H1 (cell line): Measurements from ENCODE around the gene LIAS. TPM values are rescaled to one million over a fixed set of nuclear protein-coding genes. Genes with fewer than 3 reads are reported as not detected.
"Not testable (repeated sequence)": the region's sequence is repeated elsewhere in the genome, so short reads cannot be mapped to it uniquely, and the experiment has no call there.

Source experiments
- CTCF ChIA-PET: fragments of 300-600 bp; sonication (Branson Sonifier 250); formaldehyde crosslinking; loops from one replicate; lab custom pipeline; 2021; ENCODE audit not compliant: partially characterized antibody; lab: Charles Lee
- POLR2A ChIA-PET: fragments of 300-600 bp; sonication (Branson Sonifier 250); formaldehyde crosslinking; loops from one replicate; lab custom pipeline; 2021; ENCODE audit warnings: inconsistent platforms; ENCODE audit not compliant: partially characterized antibody; lab: Charles Lee
- DNase-seq, 2 experiments: peaks; one replicate each; pipeline versions ENCODE4 v3.0.0 to v3.0.0-alpha.2; 2010 to 2022; ENCODE audit warnings: low spot score in 2 of 2, low read depth in 1 of 2, mixed read lengths in 1 of 2
- FAIRE-seq: peaks from 2 replicates; lab custom pipeline; 2011; peaks lifted over from hg19 to GRCh38; lab: Jason Lieb, UNC
- H2AFZ ChIP-seq: 2 replicates; pipeline ENCODE4 v1.8.1; 2012; ENCODE audit warnings: low read length, inconsistent platforms
- H2AK5ac ChIP-seq: 2 replicates; pipeline ENCODE4 v1.6.1; 2013; ENCODE audit warnings: low read depth, low read length
- H2BK120ac ChIP-seq: replicated peaks from 2 replicates; pipeline ENCODE3; 2013; ENCODE audit warnings: low read depth, low read length, inconsistent platforms
- H2BK12ac ChIP-seq: 2 replicates; pipeline ENCODE4 v1.6.1; 2013; ENCODE audit warnings: low read depth, low read length
- H2BK15ac ChIP-seq: 2 replicates; pipeline ENCODE4 v1.6.1; 2013; ENCODE audit warnings: low read length
- H2BK20ac ChIP-seq: 2 replicates; pipeline ENCODE4 v1.6.1; 2013; ENCODE audit warnings: low read length
- H2BK5ac ChIP-seq: 2 replicates; pipeline ENCODE4 v1.6.1; 2013; ENCODE audit warnings: low read depth, low read length
- H3K14ac ChIP-seq: 2 replicates; pipeline ENCODE4 v1.6.1; 2013; ENCODE audit warnings: inconsistent platforms; ENCODE audit not compliant: insufficient read length
- H3K18ac ChIP-seq: 2 replicates; pipeline ENCODE4 v1.6.1; 2013; ENCODE audit warnings: low read length; ENCODE audit errors: extremely low read depth
- H3K23ac ChIP-seq: 2 replicates; pipeline ENCODE4 v1.6.1; 2013; ENCODE audit warnings: inconsistent platforms; ENCODE audit not compliant: insufficient read length
- H3K23me2 ChIP-seq: 2 replicates; pipeline ENCODE4 v1.6.1; 2013; ENCODE audit warnings: low read depth, low read length
- H3K27ac ChIP-seq: 2 replicates; pipeline ENCODE4 v1.6.1; 2011; ENCODE audit warnings: low read depth, low read length, inconsistent platforms
- H3K27me3 ChIP-seq, 4 experiments: replicated peaks in 1 of 4; 1 replicate in 1 of 4; 2 replicates in 3 of 4; pipeline versions ENCODE4 v1.6.1 to v1.8.1; 2011 to 2013; ENCODE audit warnings: low read length in 3 of 4, mild to moderate bottlenecking in 3 of 4, inconsistent platforms in 2 of 4, mixed read lengths in 2 of 4, moderate library complexity in 1 of 4; ENCODE audit not compliant: control insufficient read depth in 3 of 4, insufficient read depth in 3 of 4; ENCODE audit errors: extremely low read depth in 1 of 4
- H3K36me3 ChIP-seq, 4 experiments: 2 replicates each; pipeline versions ENCODE4 v1.6.1 to v1.8.1; 2011 to 2013; ENCODE audit warnings: mild to moderate bottlenecking in 4 of 4, low read length in 3 of 4, moderate library complexity in 2 of 4, control low read depth in 1 of 4, inconsistent platforms in 1 of 4; ENCODE audit not compliant: insufficient read depth in 4 of 4, control insufficient read depth in 2 of 4
- H3K4ac ChIP-seq: replicated peaks from 2 replicates; pipeline ENCODE3; 2013; ENCODE audit warnings: low read length, low read depth, mixed read lengths, inconsistent platforms; ENCODE audit not compliant: insufficient read length
- H3K4me1 ChIP-seq, 4 experiments: replicated peaks in 1 of 4; 1 replicate in 1 of 4; 2 replicates in 3 of 4; pipeline versions ENCODE4 v1.6.1 to v1.8.1; 2011 to 2013; ENCODE audit warnings: low read length in 3 of 4, inconsistent platforms in 2 of 4, mixed read lengths in 1 of 4; ENCODE audit not compliant: insufficient read depth in 4 of 4, control insufficient read depth in 3 of 4
- H3K4me2 ChIP-seq, 2 experiments: 2 replicates each; pipeline versions ENCODE4 v1.6.1 to v1.8.1; 2011 to 2013; ENCODE audit warnings: low read depth in 2 of 2, low read length in 2 of 2, control low read depth in 1 of 2, inconsistent platforms in 1 of 2, mild to moderate bottlenecking in 1 of 2; ENCODE audit not compliant: insufficient read depth in 1 of 2
- H3K4me3 ChIP-seq, 4 experiments: fragments of 200-600, 300-600 bp in 1 of 4; sonication (generic), shearing (Covaris generic), sonication (Bioruptor Twin) in 1 of 4; 2 replicates each; pipeline versions ENCODE4 v1.5.1 to v1.8.1; 2011 to 2016; ENCODE audit warnings: low read length in 4 of 4, low read depth in 3 of 4, control low read depth in 2 of 4, inconsistent platforms in 2 of 4, mild to moderate bottlenecking in 2 of 4, mixed read lengths in 1 of 4, moderate library complexity in 1 of 4; ENCODE audit not compliant: insufficient read depth in 2 of 4; ENCODE audit errors: extremely low read depth in 1 of 4
- H3K56ac ChIP-seq: replicated peaks from 2 replicates; pipeline ENCODE3; 2013; ENCODE audit warnings: low read depth, mild to moderate bottlenecking, mixed read lengths, low read length, inconsistent platforms; ENCODE audit not compliant: insufficient read length
- H3K79me1 ChIP-seq: 2 replicates; pipeline ENCODE4 v1.6.1; 2013; ENCODE audit warnings: low read depth, low read length, control low read depth
- H3K79me2 ChIP-seq, 2 experiments: 2 replicates each; pipeline versions ENCODE4 v1.6.1 to v1.8.1; 2012 to 2013; ENCODE audit warnings: low read length in 2 of 2, mild to moderate bottlenecking in 2 of 2, inconsistent platforms in 1 of 2; ENCODE audit not compliant: insufficient read depth in 2 of 2, control insufficient read depth in 1 of 2
- H3K9ac ChIP-seq, 4 experiments: replicated peaks in 1 of 4; 1 replicate in 1 of 4; 2 replicates in 3 of 4; pipeline versions ENCODE4 v1.6.1 to v1.8.1; 2011 to 2013; ENCODE audit warnings: low read depth in 3 of 4, low read length in 3 of 4, control low read depth in 2 of 4, mild to moderate bottlenecking in 2 of 4, moderate library complexity in 2 of 4, inconsistent platforms in 1 of 4; ENCODE audit errors: extremely low read depth in 1 of 4
- H3K9me3 ChIP-seq, 2 experiments: 2 replicates each; pipeline versions ENCODE4 v1.6.1 to v1.8.1; 2012 to 2013; ENCODE audit warnings: mild to moderate bottlenecking in 2 of 2, moderate library complexity in 2 of 2, control low read depth in 1 of 2, inconsistent platforms in 1 of 2, low read depth in 1 of 2, low read length in 1 of 2, mixed read lengths in 1 of 2; ENCODE audit not compliant: insufficient read depth in 2 of 2
- H4K20me1 ChIP-seq, 2 experiments: replicated peaks in 1 of 2; 2 replicates each; pipeline versions ENCODE3 to v1.8.1; 2011 to 2013; ENCODE audit warnings: inconsistent platforms in 2 of 2, low read length in 2 of 2, mild to moderate bottlenecking in 1 of 2; ENCODE audit not compliant: insufficient read depth in 2 of 2, control insufficient read depth in 1 of 2
- H4K5ac ChIP-seq: 2 replicates; pipeline ENCODE4 v1.6.1; 2013; ENCODE audit warnings: low read length, low read depth, mixed read lengths, inconsistent platforms; ENCODE audit not compliant: insufficient read length
- H4K8ac ChIP-seq: 2 replicates; pipeline ENCODE4 v1.8.0; 2013; ENCODE audit warnings: mild to moderate bottlenecking, moderate library complexity, low read length, inconsistent platforms; ENCODE audit not compliant: insufficient read depth; ENCODE audit errors: extremely low read depth
- H4K91ac ChIP-seq: replicated peaks from 2 replicates; pipeline ENCODE3; 2013; ENCODE audit warnings: low read length, mixed read lengths, inconsistent platforms; ENCODE audit not compliant: insufficient read length
- WGBS, 2 experiments: shearing (Covaris generic) in 1 of 2; methylation state at CpG; one replicate each; pipeline versions ENCODE4 v1.1.6 to v1.1.7; 2013 to 2015; ENCODE audit warnings: low lambda C conversion rate in 2 of 2, mixed read lengths in 2 of 2, inconsistent platforms in 1 of 2, low coverage in 1 of 2, missing lambda C conversion rate in 1 of 2; ENCODE audit not compliant: insufficient replicate concordance in 2 of 2, insufficient coverage in 1 of 2, insufficient read length in 1 of 2; ENCODE audit errors: extremely low coverage in 1 of 2, missing lambda C conversion rate in 1 of 2; 5-methylcytosine and 5-hydroxymethylcytosine counted together
- polyA plus RNA-seq, 7 experiments: library from polyadenylated mRNA; depleted of rRNA in 3 of 7; stranded (reverse) in 5 of 7; unstranded in 2 of 7; fragments of >200 nt in 5 of 7; fragments of 200-250 nt in 2 of 7; gene quantifications; 1 replicate in 5 of 7; 2 replicates in 1 of 7; 4 replicates in 1 of 7; pipeline versions ENCODE4 v1.2.1 to v1.2.3, GENCODE V29; 2011 to 2013; ENCODE audit warnings: missing spikeins in 2 of 7, mixed read lengths in 2 of 7
- total RNA-seq: library from RNA; stranded (reverse); fragmentation: NEBNext Ultra II Directional; extraction: Animal tissue kit (Norgen Biotek cat#: 25700); gene quantifications from 2 replicates; pipeline ENCODE4 v1.2.1, GENCODE V29; 2021

LIAS gene
- total and polyA plus RNA-seq, 2 of the 8 experiments (the other 6 are each of a cell fraction or from before 2014, with no cell fraction given), result 10.5 to 24.9 TPM

- H2BK20ac ChIP-seq, H3K4me1 ChIP-seq, H2AK5ac ChIP-seq, H2BK5ac ChIP-seq, H3K9ac ChIP-seq, POLR2A ChIA-PET, DNase-seq, H4K8ac ChIP-seq, H4K20me1 ChIP-seq, H3K18ac ChIP-seq, FAIRE-seq, H2AFZ ChIP-seq, H3K27ac ChIP-seq, H3K56ac ChIP-seq, H3K23ac ChIP-seq, H3K23me2 ChIP-seq, H4K91ac ChIP-seq, H2BK15ac ChIP-seq, H3K79me2 ChIP-seq, H3K4me2 ChIP-seq, H2BK120ac ChIP-seq, H3K27me3 ChIP-seq, H4K5ac ChIP-seq, H3K79me1 ChIP-seq, H3K14ac ChIP-seq, H3K9me3 ChIP-seq, H3K4me3 ChIP-seq, H3K4ac ChIP-seq, H2BK12ac ChIP-seq: not testable (repeated sequence)
- WGBS, 2 experiments, result 95% methylated on average over 14 of the region's 14 CpGs; no CpG with 5 or more reads in 1 of the 2 experiments
- H3K36me3 ChIP-seq, result peaks cover 0 to 56% (median 17%) of the 10 kb centered on the region in 4 experiments; a peak in 6 of 8 replicates
- CTCF ChIA-PET, result interaction anchor here (0.6 to 1.0 kb wide), 3 partner anchors 9 to 1380 kb away, joined by 3 read pairs; no protein-coding TSS in a partner anchor
These were observed 57.0 kb downstream of the LIAS start for GRCh38 chr4:39515669-39516401.
